SK-N-MC (cell line): ENCODE measurements around the gene RBM20.

Experiments used
- EZH2 ChIP-seq: fragments of 200-600 bp; sonication (generic); IDR thresholded peaks from one replicate; pipeline ENCODE4 v1.6.1; 2017; ENCODE audit warnings: antibody characterized with exemption
- FOXP2 ChIP-seq: optimal IDR thresholded peaks from 2 replicates; pipeline ENCODE3; 2011; ENCODE audit warnings: mild to moderate bottlenecking, moderate library complexity; ENCODE audit not compliant: insufficient read depth; ENCODE audit errors: extremely low read length, control extremely low read depth
- POLR2AphosphoS5 ChIP-seq: IDR thresholded peaks from 2 replicates; pipeline ENCODE4 v1.6.1; 2012; ENCODE audit warnings: mild to moderate bottlenecking, low read depth, low read length, borderline replicate concordance

DNA sequence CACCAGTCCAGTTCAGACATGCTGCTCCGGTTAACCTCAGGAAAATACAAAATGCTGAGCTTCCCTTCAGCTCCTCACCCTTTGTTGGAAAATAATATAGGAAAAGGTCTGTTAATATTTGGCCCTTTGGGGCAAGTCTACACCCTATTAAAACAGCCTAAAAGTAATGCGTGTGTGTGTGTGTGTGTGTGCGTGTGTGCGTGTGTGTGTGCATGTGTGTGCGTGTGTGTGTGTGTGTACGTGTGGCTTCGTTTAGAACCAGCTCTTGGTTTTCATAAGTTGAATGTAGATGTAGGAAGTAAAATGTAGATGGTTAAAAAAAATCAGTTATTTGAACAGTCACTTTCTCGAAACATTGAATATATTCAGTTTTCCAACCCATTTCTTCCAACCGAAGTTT is 166.5 kb downstream of the RBM20 start:
- TF ChIP-seq POLR2AphosphoS5 (no peak), EZH2 (no peak), FOXP2 (no peak)
